Measurements from ENCODE around the gene FKBP1A.

FKBP1A gene

GRCh38 chr20:1322511-1323245, 70.2 kb downstream of the FKBP1A start:
- in situ Hi-C loops (cut with MboI; ENCODE audit: low sequenced_read_pairs), result no loop called here

GRCh38 chr20:1321654-1321939, 71.3 kb downstream of the FKBP1A start:
- in situ Hi-C loops (cut with MboI; ENCODE audit: low sequenced_read_pairs), result no loop called here

- in situ Hi-C loops (cut with MboI; ENCODE audit: low sequenced_read_pairs), result no loop called here
Measured at GRCh38 chr20:1320902-1321653, 71.8 kb downstream of the FKBP1A start.

GRCh38 chr20:1320016-1320415, 72.8 kb downstream of the FKBP1A start:
- in situ Hi-C loops (cut with MboI; ENCODE audit: low sequenced_read_pairs), result no loop called here

- in situ Hi-C loops (cut with MboI; ENCODE audit: low sequenced_read_pairs), result loop anchor here (10.0 kb wide), 1 partner anchor 455 kb away; no protein-coding TSS in a partner anchor
Measured at GRCh38 chr20:1319462-1319861, 73.4 kb downstream of the FKBP1A start.

- in situ Hi-C loops (cut with MboI; ENCODE audit: low sequenced_read_pairs), result loop anchor here (10.0 kb wide), 1 partner anchor 456 kb away; no protein-coding TSS in a partner anchor
Measured at GRCh38 chr20:1319051-1319450, 73.8 kb downstream of the FKBP1A start.
